Measurements from ENCODE around the gene RSPH6A. TPM values are rescaled to one million over a fixed set of nuclear protein-coding genes. Genes with fewer than 3 reads are reported as not detected.

RSPH6A gene
- under 1 TPM in 1 of 4 donors, not detected in 3; 0.30 TPM for total RNA-seq

DNA sequence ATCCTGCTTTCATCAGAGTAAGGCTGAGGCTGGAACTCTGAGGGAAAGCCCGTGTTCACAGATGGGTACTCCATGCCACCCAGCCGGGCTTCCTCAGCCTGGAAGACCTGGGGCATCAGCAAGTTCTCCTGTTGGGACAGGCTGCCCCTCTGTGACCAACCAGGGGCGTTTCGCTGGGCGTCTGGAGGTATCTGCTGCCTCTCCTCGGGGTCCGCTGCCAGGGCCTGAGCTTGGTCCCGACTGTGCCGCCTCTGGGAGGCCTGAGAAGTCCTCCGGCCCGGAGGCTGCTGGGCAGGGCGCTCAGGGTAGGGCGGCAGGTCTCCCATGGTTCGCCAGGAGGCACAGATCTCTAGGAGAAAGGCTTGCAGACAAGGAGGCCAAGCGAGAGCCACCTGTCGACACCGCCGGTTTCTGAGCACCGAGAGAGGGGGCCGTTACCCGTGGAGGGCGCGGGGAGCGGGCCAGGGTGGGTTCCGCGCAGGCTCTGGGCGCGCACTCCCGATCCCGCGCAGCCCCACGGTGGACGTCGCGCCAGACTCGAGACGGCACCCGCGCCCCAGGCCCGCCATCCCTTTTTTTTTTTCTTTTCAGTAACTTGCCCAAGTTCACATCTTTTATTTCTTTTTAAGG lies at the start of gene RSPH6A:
Gene RSPH6A, minus strand, starts transcription at position 458 of the 630 bp plus-strand sequence. Its CDS starts 132 bp downstream, at position 326.
- peaks cover 0 to 10% of the 10 kb centered on the region in 2 donors for H3K27me3 ChIP-seq
- TF ChIP-seq POLR2A (IDR thresholded peaks at IDR 0.05) (no peak), EP300 (IDR thresholded peaks at IDR 0.05) (no peak)
- TF ChIP-seq, protein P1, sequence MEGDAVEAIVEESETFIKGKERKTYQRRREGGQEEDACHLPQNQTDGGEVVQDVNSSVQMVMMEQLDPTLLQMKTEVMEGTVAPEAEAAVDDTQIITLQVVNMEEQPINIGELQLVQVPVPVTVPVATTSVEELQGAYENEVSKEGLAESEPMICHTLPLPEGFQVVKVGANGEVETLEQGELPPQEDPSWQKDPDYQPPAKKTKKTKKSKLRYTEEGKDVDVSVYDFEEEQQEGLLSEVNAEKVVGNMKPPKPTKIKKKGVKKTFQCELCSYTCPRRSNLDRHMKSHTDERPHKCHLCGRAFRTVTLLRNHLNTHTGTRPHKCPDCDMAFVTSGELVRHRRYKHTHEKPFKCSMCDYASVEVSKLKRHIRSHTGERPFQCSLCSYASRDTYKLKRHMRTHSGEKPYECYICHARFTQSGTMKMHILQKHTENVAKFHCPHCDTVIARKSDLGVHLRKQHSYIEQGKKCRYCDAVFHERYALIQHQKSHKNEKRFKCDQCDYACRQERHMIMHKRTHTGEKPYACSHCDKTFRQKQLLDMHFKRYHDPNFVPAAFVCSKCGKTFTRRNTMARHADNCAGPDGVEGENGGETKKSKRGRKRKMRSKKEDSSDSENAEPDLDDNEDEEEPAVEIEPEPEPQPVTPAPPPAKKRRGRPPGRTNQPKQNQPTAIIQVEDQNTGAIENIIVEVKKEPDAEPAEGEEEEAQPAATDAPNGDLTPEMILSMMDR (IDR thresholded peaks at IDR 0.05), result no peak
- DNase-seq (ENCODE audit: low spot score in 2 of 2), result no peak
- peaks cover 0 to 37% (median 0%) of the 10 kb centered on the region in 3 donors for H3K36me3 ChIP-seq
- H3K4me3 ChIP-seq, result peak within 1 kb of the TSS in 2 of 4 donors; percentile 26 to 42
- H3K27ac ChIP-seq, result no peak within 1 kb of the TSS
- H3K9me3 ChIP-seq, result no peaks in the 10 kb centered on the region
- WGBS, 2 donors, result 37 to 43% methylated on average over 33 to 40 of the region's 40 CpGs
- H3K4me1 ChIP-seq, result peaks cover 0 to 21% (median 3%) of the 10 kb centered on the region in 4 donors

DNA sequence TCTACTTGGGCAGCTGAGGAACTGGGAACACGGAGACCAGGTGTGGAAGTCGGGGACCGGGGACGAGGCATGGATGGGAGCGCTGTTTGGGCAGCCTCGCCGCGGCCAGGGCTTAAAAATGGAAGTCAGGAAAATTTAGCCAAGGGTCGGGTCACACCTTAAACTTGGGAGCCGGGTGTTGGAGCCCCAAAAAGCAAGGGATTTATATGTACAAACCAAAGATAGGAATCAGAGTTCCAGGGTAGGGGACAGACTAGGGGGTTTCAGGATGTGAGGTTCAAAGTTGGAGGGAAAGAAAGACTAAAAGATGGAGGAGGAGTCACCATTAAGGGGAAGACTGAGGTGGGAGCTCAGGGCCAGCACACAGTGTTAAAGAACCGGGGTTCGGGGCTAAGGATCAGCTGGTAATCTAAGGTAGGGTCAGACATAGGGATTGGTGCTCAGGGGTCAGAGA lies 49.5 kb upstream of the RSPH6A start:
- Histone ChIP-seq H3K27ac (no peak overlapping the region), H3K27me3 (peaks cover 2 to 31% of the 10 kb centered on the region in 2 donors), H3K9me3 (no peaks in the 10 kb centered on the region), H3K4me3 (peak overlapping the region in 2 of 4 donors; percentile 96 to 97), H3K36me3 (peaks cover 0 to 11% (median under 1%) of the 10 kb centered on the region in 3 donors), H3K4me1 (peaks cover 0 to 34% (median 21%) of the 10 kb centered on the region in 4 donors)
- TF ChIP-seq POLR2A (IDR thresholded peaks at IDR 0.05), result no peak
- TF ChIP-seq EP300 (IDR thresholded peaks at IDR 0.05), result no peak
- TF ChIP-seq, protein P1 (IDR thresholded peaks at IDR 0.05), result no peak
- 11 to 17% methylated on average over 12 of the region's 12 CpGs for WGBS, 2 donors
- no peak for DNase-seq (ENCODE audit: low spot score in 2 of 2)

DNA sequence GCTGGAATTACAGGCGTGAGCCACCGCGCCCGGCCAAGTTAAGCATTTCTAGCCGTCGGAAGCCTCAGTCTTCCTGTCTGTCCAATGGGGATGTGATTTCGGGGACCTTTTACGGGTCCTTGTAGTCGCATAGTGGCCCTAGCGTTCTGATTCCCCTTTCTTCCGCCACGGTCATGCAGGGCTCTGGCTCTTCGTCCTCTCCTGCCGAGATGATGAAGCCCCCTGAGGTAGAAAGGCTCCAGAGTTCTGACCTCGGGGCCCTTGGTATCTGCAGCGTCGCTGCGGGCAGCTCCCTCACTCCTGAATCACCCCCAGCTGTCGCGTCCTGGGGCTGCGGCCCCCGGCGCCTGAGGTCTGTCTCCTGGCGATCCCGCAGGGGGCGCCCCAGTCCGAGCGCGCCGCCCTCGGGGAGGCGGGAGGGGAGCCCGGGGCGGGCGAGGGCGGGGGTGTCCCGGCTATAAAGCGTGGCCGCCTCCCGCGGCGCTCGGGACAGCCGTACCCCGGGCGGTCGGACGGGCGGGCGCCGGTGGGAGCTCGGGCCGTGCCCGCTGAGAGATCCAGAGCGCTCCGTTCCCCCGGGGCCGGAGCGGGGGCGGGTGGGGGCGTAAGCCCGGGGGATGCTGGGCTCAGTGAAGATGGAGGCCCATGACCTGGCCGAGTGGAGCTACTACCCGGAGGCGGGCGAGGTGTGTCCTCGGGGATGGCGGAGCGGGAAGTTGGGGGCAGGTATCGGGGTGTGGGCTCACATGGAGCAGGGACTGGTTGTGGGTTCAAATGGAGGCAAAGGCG lies 48.9 kb upstream of the RSPH6A start, which contains the start of gene FOXA3:
Gene FOXA3, plus strand, starts transcription at position 487 of the 789 bp plus-strand sequence. Its CDS starts 131 bp downstream, at position 618.
- TF ChIP-seq POLR2A (IDR thresholded peaks at IDR 0.05), result no peak
- TF ChIP-seq, protein P1 (IDR thresholded peaks at IDR 0.05), result peak; percentile 40 to 61 (median 51)
- DNase-seq (ENCODE audit: low spot score in 2 of 2), result no peak
- Histone ChIP-seq H3K9me3 (no peaks in the 10 kb centered on the region), H3K4me1 (peaks cover 0 to 34% (median 21%) of the 10 kb centered on the region in 4 donors), H3K27me3 (peaks cover 2 to 31% of the 10 kb centered on the region in 2 donors), H3K36me3 (peaks cover 0 to 17% (median 7%) of the 10 kb centered on the region in 3 donors), H3K27ac (no peak within 1 kb of the TSS), H3K4me3 (peak within 1 kb of the TSS; percentile 23 to 97 (median 94))
- 1 to 5% methylated on average over 29 to 32 of the region's 71 CpGs for WGBS, 2 donors

DNA sequence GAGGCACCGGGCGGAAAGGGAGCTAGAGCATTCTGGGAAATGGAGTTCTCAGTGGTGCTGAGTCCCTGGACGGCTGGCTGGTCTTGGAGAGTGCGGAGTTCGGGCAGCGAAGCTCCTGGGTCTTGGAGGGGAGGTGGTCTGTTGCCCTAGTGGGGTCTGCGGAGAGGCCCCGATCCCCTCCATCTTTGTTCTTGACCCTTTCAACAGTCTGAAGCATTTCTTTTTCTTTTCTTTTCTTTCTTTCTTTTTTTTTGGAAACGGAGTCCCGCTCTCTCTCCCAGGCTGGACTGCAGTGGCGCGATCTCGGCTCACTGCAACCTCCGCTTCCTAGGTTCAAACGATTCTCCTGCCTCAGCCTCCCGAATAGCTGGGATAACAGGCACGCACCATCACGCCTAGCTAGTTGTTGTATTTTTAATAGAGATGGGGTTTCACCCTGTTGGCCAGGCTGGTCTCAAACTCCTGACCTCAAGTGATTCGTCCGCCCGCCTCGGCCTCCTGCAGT lies 48.3 kb upstream of the RSPH6A start:
- Histone ChIP-seq H3K4me1 (peaks cover 0 to 34% (median 21%) of the 10 kb centered on the region in 4 donors), H3K9me3 (no peaks in the 10 kb centered on the region), H3K27ac (no peak overlapping the region), H3K4me3 (peak overlapping the region; percentile 23 to 97 (median 94)), H3K27me3 (peaks cover 2 to 31% of the 10 kb centered on the region in 2 donors), H3K36me3 (peaks cover 0 to 24% (median 12%) of the 10 kb centered on the region in 3 donors)
- DNase-seq (ENCODE audit: low spot score in 2 of 2), result no peak
- TF ChIP-seq POLR2A (IDR thresholded peaks at IDR 0.05) (no peak), EP300 (IDR thresholded peaks at IDR 0.05) (peak in 1 of 2 donors; percentile 57)
- 3 to 7% methylated on average over 21 to 22 of the region's 22 CpGs for WGBS, 2 donors

DNA sequence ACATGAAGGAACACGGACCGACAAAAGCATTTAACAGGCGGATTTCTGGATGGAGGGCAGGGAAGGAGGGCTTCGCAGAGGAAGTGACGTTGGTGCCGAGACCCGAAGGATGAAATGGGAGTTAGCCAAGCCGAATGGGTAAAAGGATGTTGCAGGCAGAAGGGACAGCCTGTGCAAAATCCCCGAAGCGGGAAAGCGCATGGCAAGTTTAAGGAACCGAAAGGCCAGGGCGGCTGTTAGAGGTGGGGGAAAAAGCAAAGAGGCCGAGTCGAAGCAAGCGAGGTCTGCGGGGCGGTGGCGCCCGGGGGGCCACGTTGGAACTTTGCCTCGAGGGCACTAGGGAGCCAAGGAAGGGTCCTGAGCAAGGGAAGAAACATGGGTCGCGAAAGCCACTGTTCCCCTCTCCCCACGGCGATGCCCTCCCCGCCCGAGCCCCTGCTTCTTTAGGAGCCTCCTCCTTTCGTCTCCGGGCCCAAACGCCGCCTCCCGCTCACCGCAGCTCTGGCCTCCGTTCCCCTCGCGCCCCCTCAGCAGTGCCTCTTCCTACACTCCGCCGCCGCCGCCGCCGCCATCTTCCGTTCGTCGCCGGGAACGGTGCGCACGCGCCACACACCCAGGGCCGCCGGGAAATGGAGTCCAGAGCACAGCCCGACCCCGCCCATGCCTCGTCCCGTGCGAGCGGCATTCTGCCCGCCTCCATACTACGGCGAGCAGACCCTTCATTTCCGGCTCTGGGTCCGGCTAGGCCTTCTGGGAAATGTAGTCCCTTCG lies 47.6 kb upstream of the RSPH6A start, which contains the start of gene SYMPK:
Gene SYMPK, minus strand, starts transcription at position 584 of the 771 bp plus-strand sequence. CDS start 8,652 bp downstream, outside the sequence.
- peak; percentile 96 to 98 for DNase-seq (ENCODE audit: low spot score in 2 of 2)
- WGBS, 2 donors, result 0 to 1% methylated on average over 58 to 60 of the region's 65 CpGs

More for the DNA sequence above, 47.6 kb upstream of the RSPH6A start, which contains the start of gene SYMPK:
- peak within 1 kb of the TSS; percentile 88 to 97 (median 92) for H3K27ac ChIP-seq
- peaks cover 0 to 30% (median 12%) of the 10 kb centered on the region in 3 donors for H3K36me3 ChIP-seq
- H3K4me1 ChIP-seq, result peaks cover 0 to 34% (median 21%) of the 10 kb centered on the region in 4 donors
- peak within 1 kb of the TSS; percentile 75 to 97 (median 94) for H3K4me3 ChIP-seq
- TF ChIP-seq, protein P1 (IDR thresholded peaks at IDR 0.05), result peak in 1 of 5 experiments; percentile 29
- TF ChIP-seq POLR2A (IDR thresholded peaks at IDR 0.05), result peak; percentile 37 to 83
- TF ChIP-seq EP300 (IDR thresholded peaks at IDR 0.05), result peak; percentile 90 to 98
- peaks cover 2 to 31% of the 10 kb centered on the region in 2 donors for H3K27me3 ChIP-seq
- H3K9me3 ChIP-seq, result no peaks in the 10 kb centered on the region
